Type B pancreatic cell (in vitro differentiated cells): ENCODE measurements around the gene PDE10A. TPM values are rescaled to one million over a fixed set of nuclear protein-coding genes. Genes with fewer than 3 reads are reported as not detected.

Experiments
- DNase-seq: peaks from one replicate; pipeline ENCODE4 v3.0.0; 2021; ENCODE audit warnings: mixed read lengths; ENCODE audit not compliant: unreplicated experiment; ENCODE audit errors: extremely low spot score
- H3K27ac Mint-ChIP-seq: 2 replicates; pipeline ENCODE4 v1.8.0; 2021; ENCODE audit warnings: mild to moderate bottlenecking, mixed read lengths
- H3K27me3 Mint-ChIP-seq: 2 replicates; pipeline ENCODE4 v1.8.0; 2021; ENCODE audit warnings: mixed read lengths
- H3K36me3 Mint-ChIP-seq: 2 replicates; pipeline ENCODE4 v1.8.0; 2021; ENCODE audit warnings: mixed read lengths
- H3K4me1 Mint-ChIP-seq: one replicate; pipeline ENCODE4 v1.8.0; 2021; ENCODE audit warnings: mixed read lengths; ENCODE audit not compliant: unreplicated experiment
- H3K4me3 Mint-ChIP-seq: 2 replicates; pipeline ENCODE4 v1.8.0; 2021; ENCODE audit warnings: mild to moderate bottlenecking, mixed read lengths
- H3K9me3 Mint-ChIP-seq: 2 replicates; pipeline ENCODE4 v1.8.0; 2021; ENCODE audit warnings: mixed read lengths
- total RNA-seq: library from RNA; stranded (reverse); gene quantifications from 2 replicates; pipeline ENCODE4 v1.2.1, GENCODE V29; 2021; ENCODE audit warnings: low replicate concordance
- TF ChIP-seq, protein P1 (sequence below): fragments of 200-600 bp; sonication (generic); conservative IDR thresholded peaks from 2 replicates; pipeline ENCODE4 v1.5.0; 2021; ENCODE audit warnings: antibody characterized with exemption, mild to moderate bottlenecking

Gene PDE10A
- total RNA-seq, 1 donor from 2014 or later, result 10.8 TPM

DNA sequence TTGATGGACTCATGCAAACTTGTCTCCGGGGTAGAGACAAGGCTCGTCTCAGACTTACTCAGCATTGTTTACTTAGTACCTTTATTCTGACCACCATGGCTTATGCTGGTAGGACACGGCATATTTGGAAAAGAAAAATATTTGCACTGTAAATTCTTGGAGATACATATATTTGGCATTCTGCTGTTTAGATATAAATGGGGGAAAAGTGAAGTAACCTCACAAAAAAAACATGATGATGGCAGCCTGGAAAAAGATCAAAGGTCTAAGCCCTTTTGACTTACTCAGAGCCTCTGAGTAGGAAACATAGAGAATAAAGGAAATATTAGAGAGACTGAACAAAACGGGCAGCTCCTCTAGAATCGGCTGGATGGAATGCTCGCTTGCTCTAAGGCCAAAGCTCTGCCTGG is 32.5 kb downstream of the PDE10A start:
- peaks cover 10% of the 10 kb centered on the region for H3K9me3 Mint-ChIP-seq
- no peaks in the 10 kb centered on the region for H3K27me3 Mint-ChIP-seq
- H3K4me1 Mint-ChIP-seq, result peaks cover 40% of the 10 kb centered on the region
- no peak for DNase-seq
- no peak overlapping the region for H3K4me3 Mint-ChIP-seq
- no peak overlapping the region for H3K27ac Mint-ChIP-seq
- TF ChIP-seq, protein P1, sequence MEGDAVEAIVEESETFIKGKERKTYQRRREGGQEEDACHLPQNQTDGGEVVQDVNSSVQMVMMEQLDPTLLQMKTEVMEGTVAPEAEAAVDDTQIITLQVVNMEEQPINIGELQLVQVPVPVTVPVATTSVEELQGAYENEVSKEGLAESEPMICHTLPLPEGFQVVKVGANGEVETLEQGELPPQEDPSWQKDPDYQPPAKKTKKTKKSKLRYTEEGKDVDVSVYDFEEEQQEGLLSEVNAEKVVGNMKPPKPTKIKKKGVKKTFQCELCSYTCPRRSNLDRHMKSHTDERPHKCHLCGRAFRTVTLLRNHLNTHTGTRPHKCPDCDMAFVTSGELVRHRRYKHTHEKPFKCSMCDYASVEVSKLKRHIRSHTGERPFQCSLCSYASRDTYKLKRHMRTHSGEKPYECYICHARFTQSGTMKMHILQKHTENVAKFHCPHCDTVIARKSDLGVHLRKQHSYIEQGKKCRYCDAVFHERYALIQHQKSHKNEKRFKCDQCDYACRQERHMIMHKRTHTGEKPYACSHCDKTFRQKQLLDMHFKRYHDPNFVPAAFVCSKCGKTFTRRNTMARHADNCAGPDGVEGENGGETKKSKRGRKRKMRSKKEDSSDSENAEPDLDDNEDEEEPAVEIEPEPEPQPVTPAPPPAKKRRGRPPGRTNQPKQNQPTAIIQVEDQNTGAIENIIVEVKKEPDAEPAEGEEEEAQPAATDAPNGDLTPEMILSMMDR, result no peak
- H3K36me3 Mint-ChIP-seq, result no peaks in the 10 kb centered on the region

DNA sequence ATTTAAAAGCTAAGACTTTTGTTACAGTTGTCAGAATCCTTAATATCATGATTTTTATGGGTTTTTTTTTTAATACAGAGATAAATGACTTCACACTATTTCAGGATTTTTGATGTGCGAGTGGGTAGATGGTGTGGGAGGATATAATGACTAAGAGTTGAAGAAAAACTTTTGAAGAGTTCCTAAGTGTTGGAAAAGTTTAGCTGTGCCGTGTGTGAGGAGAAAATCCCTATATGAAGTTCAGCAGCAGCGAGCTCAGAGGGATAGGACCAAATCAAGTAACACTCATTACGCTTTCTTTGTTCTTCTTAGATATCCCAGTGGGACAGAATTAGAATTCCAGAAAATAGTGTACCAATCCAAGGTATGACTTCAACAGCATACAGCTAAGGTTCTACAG is 34.1 kb downstream of the PDE10A start:
- no peak for DNase-seq
- TF ChIP-seq, protein P1, result no peak
- peaks cover 2% of the 10 kb centered on the region for H3K36me3 Mint-ChIP-seq
- H3K27me3 Mint-ChIP-seq, result no peaks in the 10 kb centered on the region
- no peak overlapping the region for H3K4me3 Mint-ChIP-seq
- no peak overlapping the region for H3K27ac Mint-ChIP-seq
- H3K4me1 Mint-ChIP-seq, result peaks cover 25% of the 10 kb centered on the region
- H3K9me3 Mint-ChIP-seq, result peaks cover 17% of the 10 kb centered on the region

DNA sequence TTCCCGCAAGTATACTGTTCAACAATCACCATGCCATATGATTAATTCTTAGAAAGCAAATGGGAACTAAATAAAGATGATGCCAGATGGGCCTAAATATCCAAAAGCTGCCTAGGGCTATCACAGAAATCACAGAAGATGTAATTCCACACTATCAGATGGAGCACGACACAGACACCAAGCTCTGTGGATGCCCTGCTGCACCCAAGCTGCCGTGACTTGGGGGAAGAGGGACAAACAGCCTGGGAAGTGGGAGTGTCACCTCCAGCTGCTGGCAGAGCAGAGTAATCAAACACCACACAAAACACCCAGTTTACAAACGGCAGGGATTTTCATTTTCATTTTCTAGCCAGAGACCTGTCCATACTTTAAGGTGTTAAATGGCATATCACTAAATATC is 35.7 kb downstream of the PDE10A start:
- TF ChIP-seq, protein P1, result no peak
- H3K4me3 Mint-ChIP-seq, result no peak overlapping the region
- H3K27me3 Mint-ChIP-seq, result no peaks in the 10 kb centered on the region
- peaks cover 17% of the 10 kb centered on the region for H3K9me3 Mint-ChIP-seq
- peaks cover 5% of the 10 kb centered on the region for H3K36me3 Mint-ChIP-seq
- peaks cover 23% of the 10 kb centered on the region for H3K4me1 Mint-ChIP-seq
- H3K27ac Mint-ChIP-seq, result no peak overlapping the region
- DNase-seq, result no peak

DNA sequence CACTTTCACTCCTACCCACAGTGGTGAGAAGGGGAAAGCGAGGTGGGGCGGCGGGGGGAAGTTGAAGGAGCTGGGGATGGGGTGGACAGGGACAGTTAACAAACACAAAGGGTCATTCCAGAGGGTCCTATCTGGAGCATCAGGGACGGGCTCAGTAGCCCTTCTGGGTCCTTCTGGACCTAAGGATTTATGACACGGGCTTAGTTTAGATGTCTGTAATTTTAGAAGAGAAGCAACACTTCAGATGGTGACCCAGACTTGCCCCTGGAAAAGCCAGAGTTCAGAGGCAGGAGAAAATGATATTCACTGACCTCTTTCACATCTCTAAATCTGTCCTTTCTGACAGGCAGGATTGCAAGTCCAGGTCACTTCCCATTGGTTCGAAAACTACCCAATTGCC is 36.3 kb downstream of the PDE10A start:
- TF ChIP-seq, protein P1, result no peak
- Mint-ChIP-seq H3K4me3 (no peak overlapping the region), H3K9me3 (peaks cover 14% of the 10 kb centered on the region), H3K27me3 (no peaks in the 10 kb centered on the region), H3K4me1 (peaks cover 20% of the 10 kb centered on the region), H3K27ac (no peak overlapping the region), H3K36me3 (peaks cover 5% of the 10 kb centered on the region)
- DNase-seq, result no peak

DNA sequence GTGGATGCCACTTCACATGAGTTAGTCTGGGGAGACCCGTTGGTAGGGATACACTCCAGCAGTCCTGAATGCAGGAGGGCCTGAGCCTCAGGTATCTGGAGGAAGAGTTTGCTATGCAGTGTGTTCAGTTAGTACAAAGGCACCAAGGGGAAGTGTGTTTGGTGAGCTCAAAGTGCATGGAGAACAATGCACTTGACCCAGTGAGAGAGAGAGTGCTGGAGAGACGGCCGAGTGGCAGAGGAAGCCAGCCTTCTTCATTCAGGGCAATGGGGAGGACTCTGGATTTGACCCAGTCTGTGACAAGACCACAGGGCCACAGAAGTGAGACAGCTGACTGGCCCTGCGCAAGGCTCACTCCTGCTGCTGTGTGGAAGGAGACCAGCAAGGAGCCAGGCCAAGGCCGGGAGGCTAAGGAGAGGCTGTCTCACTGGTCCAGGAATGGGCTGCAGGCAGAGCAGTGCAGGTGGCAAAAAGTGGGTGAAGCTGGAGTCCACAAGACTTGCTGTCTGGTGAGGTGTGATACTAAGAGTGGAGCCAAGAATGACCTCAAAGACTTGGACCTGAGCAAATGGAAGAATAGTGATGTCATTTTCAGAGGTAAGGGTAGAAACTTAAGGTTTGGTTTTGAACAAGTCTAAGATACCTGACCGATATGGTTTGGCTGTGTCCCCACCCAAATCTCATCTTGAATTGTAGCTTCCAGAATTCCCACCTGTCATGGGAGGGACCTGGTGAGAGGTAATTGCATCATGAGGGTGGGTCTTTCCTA is 38.0 kb downstream of the PDE10A start:
- TF ChIP-seq, protein P1, result no peak
- no peak overlapping the region for H3K4me3 Mint-ChIP-seq
- no peaks in the 10 kb centered on the region for H3K27me3 Mint-ChIP-seq
- peaks cover 14% of the 10 kb centered on the region for H3K9me3 Mint-ChIP-seq
- no peak for DNase-seq
- no peak overlapping the region for H3K27ac Mint-ChIP-seq
- H3K4me1 Mint-ChIP-seq, result peaks cover 14% of the 10 kb centered on the region
- H3K36me3 Mint-ChIP-seq, result peaks cover 5% of the 10 kb centered on the region
